ENCODE data around the gene SLC46A1.

- TF ChIP-seq, protein P1, sequence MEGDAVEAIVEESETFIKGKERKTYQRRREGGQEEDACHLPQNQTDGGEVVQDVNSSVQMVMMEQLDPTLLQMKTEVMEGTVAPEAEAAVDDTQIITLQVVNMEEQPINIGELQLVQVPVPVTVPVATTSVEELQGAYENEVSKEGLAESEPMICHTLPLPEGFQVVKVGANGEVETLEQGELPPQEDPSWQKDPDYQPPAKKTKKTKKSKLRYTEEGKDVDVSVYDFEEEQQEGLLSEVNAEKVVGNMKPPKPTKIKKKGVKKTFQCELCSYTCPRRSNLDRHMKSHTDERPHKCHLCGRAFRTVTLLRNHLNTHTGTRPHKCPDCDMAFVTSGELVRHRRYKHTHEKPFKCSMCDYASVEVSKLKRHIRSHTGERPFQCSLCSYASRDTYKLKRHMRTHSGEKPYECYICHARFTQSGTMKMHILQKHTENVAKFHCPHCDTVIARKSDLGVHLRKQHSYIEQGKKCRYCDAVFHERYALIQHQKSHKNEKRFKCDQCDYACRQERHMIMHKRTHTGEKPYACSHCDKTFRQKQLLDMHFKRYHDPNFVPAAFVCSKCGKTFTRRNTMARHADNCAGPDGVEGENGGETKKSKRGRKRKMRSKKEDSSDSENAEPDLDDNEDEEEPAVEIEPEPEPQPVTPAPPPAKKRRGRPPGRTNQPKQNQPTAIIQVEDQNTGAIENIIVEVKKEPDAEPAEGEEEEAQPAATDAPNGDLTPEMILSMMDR (IDR thresholded peaks at IDR 0.05), result no peak
- no peak for TF ChIP-seq POLR2A (IDR thresholded peaks at IDR 0.05)
These were observed 7.6 kb downstream of the SLC46A1 start for GRCh38 chr17:28398280-28398981.
